PFSK-1 (cell line): ENCODE data around the gene EEF1G.

ENCODE experiments used
- FOXP2 ChIP-seq: optimal IDR thresholded peaks from 2 replicates; pipeline ENCODE3; 2011; ENCODE audit warnings: borderline replicate concordance, control low read depth, inconsistent platforms; ENCODE audit not compliant: insufficient read depth; ENCODE audit errors: extremely low read length, extremely low read depth
- POLR2AphosphoS5 ChIP-seq: IDR thresholded peaks from 2 replicates; pipeline ENCODE4 v1.6.1; 2012; ENCODE audit warnings: low read depth, mild to moderate bottlenecking, control low read depth, low read length, moderate library complexity
- SIN3A ChIP-seq: IDR thresholded peaks from 2 replicates; pipeline ENCODE4 v1.6.1; 2012; ENCODE audit warnings: mild to moderate bottlenecking, low read length, moderate library complexity, borderline replicate concordance; ENCODE audit not compliant: insufficient read depth
- TAF1 ChIP-seq: IDR thresholded peaks from 2 replicates; pipeline ENCODE4 v1.6.1; 2012; ENCODE audit warnings: low read length, control low read depth, borderline replicate concordance; ENCODE audit not compliant: insufficient read depth
- TF ChIP-seq, protein P1 (sequence below), 2 experiments: IDR thresholded peaks; 2 replicates each; pipeline versions ENCODE4 v1.6.1 to v1.8.0; 2011 to 2012; ENCODE audit warnings: low read depth in 2 of 2, low read length in 2 of 2, control low read depth in 1 of 2, inconsistent platforms in 1 of 2, mild to moderate bottlenecking in 1 of 2, moderate library complexity in 1 of 2; ENCODE audit not compliant: insufficient read depth in 1 of 2

Gene EEF1G

DNA sequence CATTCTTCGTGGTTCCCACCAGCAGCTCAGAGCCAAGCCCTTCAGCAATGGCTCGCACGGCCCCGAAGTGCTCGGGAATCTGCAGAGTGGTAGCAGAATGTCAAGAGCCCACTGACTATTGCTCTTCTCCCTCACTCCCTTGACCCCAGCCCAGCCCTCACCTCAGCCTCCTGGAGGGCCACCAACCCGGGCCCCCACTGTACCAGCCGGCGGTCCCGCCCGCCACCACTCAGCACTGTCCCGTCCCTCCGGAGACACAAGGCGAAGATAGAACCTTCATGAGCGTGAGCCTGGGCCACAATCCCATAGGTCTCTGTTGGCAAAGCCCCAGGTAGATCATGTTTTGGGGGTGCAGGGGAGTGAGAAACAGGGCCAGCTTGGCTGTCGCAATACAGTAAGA is 32.2 kb upstream of the EEF1G start:
- TF ChIP-seq FOXP2 (no peak), TAF1 (no peak), SIN3A (no peak), POLR2AphosphoS5 (no peak)
- TF ChIP-seq, protein P1, sequence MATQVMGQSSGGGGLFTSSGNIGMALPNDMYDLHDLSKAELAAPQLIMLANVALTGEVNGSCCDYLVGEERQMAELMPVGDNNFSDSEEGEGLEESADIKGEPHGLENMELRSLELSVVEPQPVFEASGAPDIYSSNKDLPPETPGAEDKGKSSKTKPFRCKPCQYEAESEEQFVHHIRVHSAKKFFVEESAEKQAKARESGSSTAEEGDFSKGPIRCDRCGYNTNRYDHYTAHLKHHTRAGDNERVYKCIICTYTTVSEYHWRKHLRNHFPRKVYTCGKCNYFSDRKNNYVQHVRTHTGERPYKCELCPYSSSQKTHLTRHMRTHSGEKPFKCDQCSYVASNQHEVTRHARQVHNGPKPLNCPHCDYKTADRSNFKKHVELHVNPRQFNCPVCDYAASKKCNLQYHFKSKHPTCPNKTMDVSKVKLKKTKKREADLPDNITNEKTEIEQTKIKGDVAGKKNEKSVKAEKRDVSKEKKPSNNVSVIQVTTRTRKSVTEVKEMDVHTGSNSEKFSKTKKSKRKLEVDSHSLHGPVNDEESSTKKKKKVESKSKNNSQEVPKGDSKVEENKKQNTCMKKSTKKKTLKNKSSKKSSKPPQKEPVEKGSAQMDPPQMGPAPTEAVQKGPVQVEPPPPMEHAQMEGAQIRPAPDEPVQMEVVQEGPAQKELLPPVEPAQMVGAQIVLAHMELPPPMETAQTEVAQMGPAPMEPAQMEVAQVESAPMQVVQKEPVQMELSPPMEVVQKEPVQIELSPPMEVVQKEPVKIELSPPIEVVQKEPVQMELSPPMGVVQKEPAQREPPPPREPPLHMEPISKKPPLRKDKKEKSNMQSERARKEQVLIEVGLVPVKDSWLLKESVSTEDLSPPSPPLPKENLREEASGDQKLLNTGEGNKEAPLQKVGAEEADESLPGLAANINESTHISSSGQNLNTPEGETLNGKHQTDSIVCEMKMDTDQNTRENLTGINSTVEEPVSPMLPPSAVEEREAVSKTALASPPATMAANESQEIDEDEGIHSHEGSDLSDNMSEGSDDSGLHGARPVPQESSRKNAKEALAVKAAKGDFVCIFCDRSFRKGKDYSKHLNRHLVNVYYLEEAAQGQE (IDR thresholded peaks at IDR 0.05; ENCODE audit: insufficient read depth in 1 of 2, low read depth in 2 of 2, low read length in 2 of 2): no peak

DNA sequence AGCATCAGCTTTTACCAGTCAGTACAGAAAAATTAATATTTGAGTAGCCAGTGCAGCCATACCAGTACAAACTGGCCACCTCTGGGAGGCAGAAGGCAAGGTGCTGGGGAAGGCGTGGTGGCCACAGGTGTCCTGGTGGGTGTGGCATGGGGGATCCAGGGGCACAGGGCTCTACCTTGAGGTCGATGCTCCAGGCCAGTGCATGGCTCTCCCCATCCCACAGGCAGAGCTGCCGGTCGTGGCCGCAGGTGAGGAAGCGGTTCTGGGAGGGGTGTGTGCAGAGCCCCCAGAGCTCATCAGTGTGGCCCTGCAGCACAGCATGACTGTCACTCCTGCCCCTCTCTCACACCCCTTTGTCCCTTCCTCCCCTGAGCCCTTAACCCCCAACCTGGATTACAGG is 31.8 kb upstream of the EEF1G start:
- TF ChIP-seq TAF1 (no peak), SIN3A (no peak), FOXP2 (no peak), POLR2AphosphoS5 (no peak)
- TF ChIP-seq, protein P1 (IDR thresholded peaks at IDR 0.05; ENCODE audit: insufficient read depth in 1 of 2, low read depth in 2 of 2, low read length in 2 of 2): no peak

DNA sequence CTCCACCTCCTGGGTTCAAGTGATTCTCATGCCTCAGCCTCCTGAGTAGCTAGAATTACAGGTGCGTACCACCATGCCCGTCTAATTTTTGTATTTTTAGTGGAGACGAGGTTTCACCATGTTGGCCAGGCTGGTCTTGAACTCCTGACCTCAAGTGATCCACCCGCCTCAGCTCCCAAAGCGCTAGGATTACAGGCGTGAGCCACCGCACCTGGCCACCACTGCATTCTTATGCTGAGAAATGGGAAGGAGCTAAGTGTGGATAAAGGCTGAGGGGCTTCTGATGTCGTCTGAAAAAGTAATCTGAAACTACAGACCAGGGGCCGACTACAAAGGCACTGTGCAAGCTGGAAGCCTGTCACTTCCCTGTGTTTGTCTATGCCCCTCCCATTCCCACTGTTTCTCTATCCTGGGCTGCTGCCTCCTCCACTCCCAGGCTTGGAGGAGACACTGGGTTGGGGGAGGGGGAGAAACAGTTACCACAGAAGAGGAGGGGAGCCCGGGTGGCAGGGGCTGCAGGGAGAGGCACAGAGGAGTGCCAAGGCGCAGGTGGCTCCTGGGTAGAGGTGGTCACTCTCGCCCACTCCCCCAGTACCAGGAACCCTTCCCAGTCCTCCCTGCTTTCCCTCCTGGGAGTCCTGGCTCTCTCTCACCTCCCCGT is 30.9 kb upstream of the EEF1G start:
- TF ChIP-seq FOXP2: no peak
- no peak for TF ChIP-seq TAF1

DNA sequence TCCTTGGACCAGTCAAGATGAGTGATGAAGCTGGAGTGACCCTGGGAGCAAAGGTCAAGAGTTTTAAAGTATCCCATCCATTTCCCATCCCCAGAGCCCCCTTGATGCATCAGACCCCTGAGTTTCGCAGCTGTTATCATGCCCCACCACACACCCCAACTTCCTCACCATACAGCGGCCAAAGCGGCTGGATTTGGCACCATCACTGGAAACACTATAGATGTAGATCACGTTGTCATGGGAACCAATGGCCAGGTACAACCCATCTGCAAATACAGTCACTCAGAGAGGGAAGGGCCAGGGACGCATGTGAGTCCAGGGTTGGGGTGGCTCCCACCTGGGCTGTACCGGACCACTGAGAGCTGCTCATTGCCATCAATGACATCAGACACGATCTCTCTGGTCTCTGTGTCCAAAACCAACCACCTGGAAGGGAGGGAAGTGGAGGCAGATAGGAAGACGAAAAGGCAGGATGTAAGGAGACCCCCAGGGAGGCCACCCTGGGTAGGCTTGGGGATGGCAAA is 30.1 kb upstream of the EEF1G start:
- TF ChIP-seq POLR2AphosphoS5 (no peak), SIN3A (no peak), TAF1 (no peak), FOXP2 (no peak)
- TF ChIP-seq, protein P1 (IDR thresholded peaks at IDR 0.05; ENCODE audit: insufficient read depth in 1 of 2, low read depth in 2 of 2, low read length in 2 of 2): no peak

DNA sequence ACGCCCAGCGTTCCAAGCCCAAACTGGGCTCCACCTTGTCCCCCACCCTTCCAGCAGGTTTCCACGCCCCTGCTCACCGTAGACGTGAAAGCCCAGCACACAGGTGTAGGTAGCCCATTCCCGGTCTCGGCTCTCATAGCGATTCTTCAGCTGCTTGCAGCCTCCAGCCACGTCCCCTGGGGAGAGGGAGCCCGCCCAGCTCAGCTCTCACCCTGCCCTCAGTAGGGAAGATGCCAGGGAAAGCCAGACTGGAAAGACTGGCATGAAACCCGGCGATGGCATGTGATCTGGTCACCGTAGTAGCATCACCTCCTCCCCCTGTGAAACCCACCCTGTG is 29.3 kb upstream of the EEF1G start:
- TF ChIP-seq TAF1: no peak

DNA sequence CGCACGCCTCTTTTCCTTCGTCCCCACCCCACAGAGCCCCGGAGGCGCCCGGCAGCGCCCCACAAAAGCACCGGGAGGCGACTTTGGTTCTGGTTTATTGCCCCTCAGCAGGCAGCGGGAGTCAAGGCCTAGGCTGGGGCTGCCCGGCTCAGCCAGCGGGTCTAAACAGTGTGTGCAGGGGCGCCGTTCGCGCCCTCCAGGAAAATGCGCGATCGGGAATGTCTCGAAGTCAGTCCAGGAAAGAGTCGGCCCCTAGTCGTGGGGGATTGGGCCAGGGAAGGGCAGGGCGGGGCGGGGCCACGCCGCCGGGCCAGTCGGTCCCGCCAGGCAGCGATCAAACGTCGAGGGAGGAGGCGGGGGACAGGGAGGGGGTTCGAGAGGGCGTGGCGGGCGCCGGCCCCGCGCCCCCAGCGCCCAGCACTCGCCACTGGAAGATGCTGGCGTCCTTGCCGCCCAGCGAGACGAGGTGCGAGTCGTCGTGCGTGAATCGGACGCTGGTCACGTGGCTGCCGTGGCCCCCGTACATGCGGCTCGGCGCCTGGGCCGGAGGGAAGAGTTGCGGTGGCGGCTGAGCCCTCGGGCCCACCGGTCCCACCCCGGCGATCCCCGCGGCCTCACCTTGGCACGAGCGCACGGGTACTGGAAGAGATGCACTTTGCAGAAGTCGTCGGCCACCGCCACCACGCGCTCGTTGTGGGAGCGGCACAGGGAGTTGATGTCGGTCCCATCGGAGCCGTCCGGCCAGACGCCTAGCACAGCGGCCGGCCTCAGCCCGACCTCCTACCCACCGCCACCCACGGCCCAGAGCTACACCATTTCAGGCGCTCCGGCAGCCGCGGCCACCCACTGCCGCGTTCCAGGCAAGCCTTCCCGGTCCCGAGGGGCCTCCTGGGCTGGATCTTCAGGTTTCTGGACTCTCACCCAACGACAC is 28.7 kb upstream of the EEF1G start:
- TF ChIP-seq POLR2AphosphoS5 (no peak), FOXP2 (no peak), SIN3A (no peak)
- TF ChIP-seq, protein P1 (IDR thresholded peaks at IDR 0.05; ENCODE audit: insufficient read depth in 1 of 2, low read depth in 2 of 2, low read length in 2 of 2): no peak
